ENCODE results near the gene COA1.

DNA sequence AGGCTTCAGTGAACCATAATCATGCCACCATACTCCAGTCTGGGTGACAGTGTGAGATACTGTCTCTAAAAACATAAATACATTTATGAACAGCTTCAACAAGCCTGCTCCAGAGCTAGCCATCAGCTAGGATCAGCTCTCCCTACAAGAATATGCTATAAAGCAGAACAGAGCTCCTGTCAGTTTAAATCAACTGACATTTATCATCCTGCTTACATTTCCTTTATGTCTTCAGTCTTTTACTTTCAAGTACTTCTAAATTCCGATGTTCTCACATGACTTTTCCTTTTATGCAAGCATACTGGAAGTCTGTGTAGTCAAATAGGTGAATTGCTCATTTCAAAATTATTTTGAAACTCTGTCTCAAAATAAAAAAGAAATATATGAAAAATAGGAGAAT lies 64.6 kb downstream of the COA1 start:
- no peak for TF ChIP-seq CTCF (IDR thresholded peaks at IDR 0.05; ENCODE audit: poor library complexity, severe bottlenecking)
- TF ChIP-seq EP300 (conservative IDR thresholded peaks at IDR 0.05; ENCODE audit: poor library complexity, severe bottlenecking): no peak
- no peak for TF ChIP-seq EZH2 (IDR thresholded peaks at IDR 0.05; ENCODE audit: borderline replicate concordance, insufficient read depth, low read length, poor library complexity, severe bottlenecking)
- TF ChIP-seq TAF1 (IDR thresholded peaks at IDR 0.05; ENCODE audit: low read depth): no peak
- TF ChIP-seq POLR2AphosphoS5 (IDR thresholded peaks at IDR 0.05): no peak

Measured in neural cell (in vitro differentiated cells).